ENCODE data around the gene GALNT2. TPM values are rescaled to one million over a fixed set of nuclear protein-coding genes. Genes with fewer than 3 reads are reported as not detected.

The GALNT2 gene
- total and polyA plus RNA-seq, 2 experiments from 2014 or later, result 96.7 to 143 TPM

- Histone ChIP-seq H4K20me1 (ENCODE audit: insufficient read depth, poor library complexity, severe bottlenecking) (no peaks in the 10 kb centered on the region), H3K27me3 (no peaks in the 10 kb centered on the region), H3K9me2 (replicated peaks; ENCODE audit: insufficient read depth) (no peaks in the 10 kb centered on the region), H3K4me2 (no peak overlapping the region), H2AFZ (no peak overlapping the region), H3K79me2 (no peaks in the 10 kb centered on the region), H3K4me1 (ENCODE audit: insufficient read depth) (no peaks in the 10 kb centered on the region), H3K27ac (no peak overlapping the region), H3K4me3 (no peak overlapping the region), H3K9me3 (ENCODE audit: low read depth) (no peaks in the 10 kb centered on the region), H3K36me3 (replicated peaks; ENCODE audit: insufficient read depth, low read depth) (no peaks in the 10 kb centered on the region)
- DNase-seq (ENCODE audit: low spot score), result no peak
- 94% methylated on average over 5 of the region's 5 CpGs for whole genome bisulfite sequencing (ENCODE audit: low lambda C conversion rate, missing lambda C conversion rate)
- TF ChIP-seq EZH2 (IDR thresholded peaks at IDR 0.05; ENCODE audit: borderline replicate concordance), result no peak
- TF ChIP-seq, protein P1, sequence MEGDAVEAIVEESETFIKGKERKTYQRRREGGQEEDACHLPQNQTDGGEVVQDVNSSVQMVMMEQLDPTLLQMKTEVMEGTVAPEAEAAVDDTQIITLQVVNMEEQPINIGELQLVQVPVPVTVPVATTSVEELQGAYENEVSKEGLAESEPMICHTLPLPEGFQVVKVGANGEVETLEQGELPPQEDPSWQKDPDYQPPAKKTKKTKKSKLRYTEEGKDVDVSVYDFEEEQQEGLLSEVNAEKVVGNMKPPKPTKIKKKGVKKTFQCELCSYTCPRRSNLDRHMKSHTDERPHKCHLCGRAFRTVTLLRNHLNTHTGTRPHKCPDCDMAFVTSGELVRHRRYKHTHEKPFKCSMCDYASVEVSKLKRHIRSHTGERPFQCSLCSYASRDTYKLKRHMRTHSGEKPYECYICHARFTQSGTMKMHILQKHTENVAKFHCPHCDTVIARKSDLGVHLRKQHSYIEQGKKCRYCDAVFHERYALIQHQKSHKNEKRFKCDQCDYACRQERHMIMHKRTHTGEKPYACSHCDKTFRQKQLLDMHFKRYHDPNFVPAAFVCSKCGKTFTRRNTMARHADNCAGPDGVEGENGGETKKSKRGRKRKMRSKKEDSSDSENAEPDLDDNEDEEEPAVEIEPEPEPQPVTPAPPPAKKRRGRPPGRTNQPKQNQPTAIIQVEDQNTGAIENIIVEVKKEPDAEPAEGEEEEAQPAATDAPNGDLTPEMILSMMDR (IDR thresholded peaks at IDR 0.05; ENCODE audit: poor library complexity), result no peak
- no peak for TF ChIP-seq EZH2phosphoT487 (IDR thresholded peaks at IDR 0.05; ENCODE audit: low read depth, severe bottlenecking, unreplicated experiment)
These were observed 8.4 kb upstream of the GALNT2 start for GRCh38 chr1:230058626-230059025.

- Histone ChIP-seq H4K20me1 (ENCODE audit: insufficient read depth, poor library complexity, severe bottlenecking) (no peaks in the 10 kb centered on the region), H3K36me3 (replicated peaks; ENCODE audit: insufficient read depth, low read depth) (no peaks in the 10 kb centered on the region), H3K79me2 (no peaks in the 10 kb centered on the region), H3K4me2 (no peak overlapping the region), H2AFZ (no peak overlapping the region), H3K9me3 (ENCODE audit: low read depth) (no peaks in the 10 kb centered on the region), H3K27me3 (no peaks in the 10 kb centered on the region), H3K4me1 (ENCODE audit: insufficient read depth) (no peaks in the 10 kb centered on the region), H3K27ac (no peak overlapping the region), H3K9me2 (replicated peaks; ENCODE audit: insufficient read depth) (no peaks in the 10 kb centered on the region), H3K4me3 (no peak overlapping the region)
- 96% methylated on average over 4 of the region's 4 CpGs for WGBS (ENCODE audit: low lambda C conversion rate, missing lambda C conversion rate)
- TF ChIP-seq EZH2phosphoT487 (IDR thresholded peaks at IDR 0.05; ENCODE audit: low read depth, severe bottlenecking, unreplicated experiment) (no peak), EZH2 (IDR thresholded peaks at IDR 0.05; ENCODE audit: borderline replicate concordance) (no peak)
- TF ChIP-seq, protein P1 (IDR thresholded peaks at IDR 0.05; ENCODE audit: poor library complexity), result no peak
- DNase-seq (ENCODE audit: low spot score), result no peak
These were observed 5.2 kb upstream of the GALNT2 start for GRCh38 chr1:230061801-230062200.

- no peaks in the 10 kb centered on the region for H3K9me2 ChIP-seq (replicated peaks; ENCODE audit: insufficient read depth)
These were observed 4.5 kb upstream of the GALNT2 start for GRCh38 chr1:230062521-230062920.

More at GRCh38 chr1:230062521-230062920, 4.5 kb upstream of the GALNT2 start:
- no peaks in the 10 kb centered on the region for H3K27me3 ChIP-seq
- no peak overlapping the region for H2AFZ ChIP-seq
- TF ChIP-seq EZH2phosphoT487 (IDR thresholded peaks at IDR 0.05; ENCODE audit: low read depth, severe bottlenecking, unreplicated experiment), result no peak
- TF ChIP-seq EZH2 (IDR thresholded peaks at IDR 0.05; ENCODE audit: borderline replicate concordance), result no peak
- TF ChIP-seq, protein P1 (IDR thresholded peaks at IDR 0.05; ENCODE audit: poor library complexity), result no peak
- H3K4me3 ChIP-seq, result no peak overlapping the region
- no peak overlapping the region for H3K4me2 ChIP-seq
- no peaks in the 10 kb centered on the region for H4K20me1 ChIP-seq (ENCODE audit: insufficient read depth, poor library complexity, severe bottlenecking)
- H3K4me1 ChIP-seq (ENCODE audit: insufficient read depth), result no peaks in the 10 kb centered on the region
- peaks cover 1% of the 10 kb centered on the region for H3K79me2 ChIP-seq
- H3K27ac ChIP-seq, result no peak overlapping the region
- no peak for DNase-seq (ENCODE audit: low spot score)
- H3K36me3 ChIP-seq (replicated peaks; ENCODE audit: insufficient read depth, low read depth), result no peaks in the 10 kb centered on the region
- no peaks in the 10 kb centered on the region for H3K9me3 ChIP-seq (ENCODE audit: low read depth)
- 73% methylated on average over 4 of the region's 4 CpGs for WGBS (ENCODE audit: low lambda C conversion rate, missing lambda C conversion rate)
